ENCODE data around the gene MAGEB1.

DNA sequence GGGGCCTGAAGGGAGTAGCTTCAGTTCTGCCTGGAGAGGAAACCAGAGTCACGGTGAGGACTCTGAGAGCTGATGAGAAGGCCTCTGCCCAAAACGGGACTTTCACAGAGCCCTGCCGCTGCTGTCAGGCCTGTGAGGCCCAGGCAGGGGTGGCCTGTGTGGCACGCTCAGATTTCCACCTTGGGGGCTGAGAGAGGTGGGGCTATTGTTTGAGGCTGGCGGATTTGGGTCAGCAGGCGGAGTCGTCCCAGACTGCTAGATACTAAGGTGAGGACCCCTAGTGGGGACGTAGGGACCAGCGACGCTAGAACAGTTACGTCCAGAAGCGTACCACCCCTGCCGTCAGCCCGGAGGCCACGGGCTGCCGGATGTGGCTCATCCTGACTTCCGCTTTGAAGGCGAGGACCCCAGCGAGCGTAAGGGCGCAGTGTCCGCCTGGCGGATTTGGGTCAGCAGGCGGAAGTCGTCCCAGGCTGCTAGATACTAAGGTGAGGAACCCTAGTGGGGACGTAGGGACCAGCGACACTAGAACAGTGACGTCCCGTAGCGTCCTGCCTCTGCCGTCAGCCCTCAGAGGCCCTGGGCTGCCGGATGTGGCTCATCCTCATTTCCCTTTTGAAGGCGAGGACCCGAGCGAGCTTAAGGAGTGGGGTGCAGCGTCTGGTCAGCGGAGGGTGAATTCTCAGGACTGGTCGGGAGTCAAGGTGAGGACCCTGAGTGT is at the start of gene MAGEB1:
- TF ChIP-seq POLR2A (IDR thresholded peaks at IDR 0.05) = no peak
- TF ChIP-seq CTCF (IDR thresholded peaks at IDR 0.05) = no peak

Data from esophagus squamous epithelium (tissue), 4 donors.